Measurements from ENCODE around the gene LRCH1. TPM values are rescaled to one million over a fixed set of nuclear protein-coding genes. Genes with fewer than 3 reads are reported as not detected.
"Not testable (repeated sequence)": the region's sequence is repeated elsewhere in the genome, so short reads cannot be mapped to it uniquely, and the experiment has no call there.

The LRCH1 gene, protein sequence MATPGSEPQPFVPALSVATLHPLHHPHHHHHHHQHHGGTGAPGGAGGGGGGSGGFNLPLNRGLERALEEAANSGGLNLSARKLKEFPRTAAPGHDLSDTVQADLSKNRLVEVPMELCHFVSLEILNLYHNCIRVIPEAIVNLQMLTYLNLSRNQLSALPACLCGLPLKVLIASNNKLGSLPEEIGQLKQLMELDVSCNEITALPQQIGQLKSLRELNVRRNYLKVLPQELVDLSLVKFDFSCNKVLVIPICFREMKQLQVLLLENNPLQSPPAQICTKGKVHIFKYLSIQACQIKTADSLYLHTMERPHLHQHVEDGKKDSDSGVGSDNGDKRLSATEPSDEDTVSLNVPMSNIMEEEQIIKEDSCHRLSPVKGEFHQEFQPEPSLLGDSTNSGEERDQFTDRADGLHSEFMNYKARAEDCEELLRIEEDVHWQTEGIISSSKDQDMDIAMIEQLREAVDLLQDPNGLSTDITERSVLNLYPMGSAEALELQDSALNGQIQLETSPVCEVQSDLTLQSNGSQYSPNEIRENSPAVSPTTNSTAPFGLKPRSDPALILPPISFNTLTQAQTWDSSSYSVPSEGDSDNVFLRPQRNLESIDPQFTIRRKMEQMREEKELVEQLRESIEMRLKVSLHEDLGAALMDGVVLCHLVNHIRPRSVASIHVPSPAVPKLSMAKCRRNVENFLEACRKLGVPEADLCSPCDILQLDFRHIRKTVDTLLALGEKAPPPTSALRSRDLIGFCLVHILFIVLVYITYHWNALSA
- polyA plus RNA-seq (2012; ENCODE audit: insufficient read depth, insufficient read length), result 11.3 TPM

DNA sequence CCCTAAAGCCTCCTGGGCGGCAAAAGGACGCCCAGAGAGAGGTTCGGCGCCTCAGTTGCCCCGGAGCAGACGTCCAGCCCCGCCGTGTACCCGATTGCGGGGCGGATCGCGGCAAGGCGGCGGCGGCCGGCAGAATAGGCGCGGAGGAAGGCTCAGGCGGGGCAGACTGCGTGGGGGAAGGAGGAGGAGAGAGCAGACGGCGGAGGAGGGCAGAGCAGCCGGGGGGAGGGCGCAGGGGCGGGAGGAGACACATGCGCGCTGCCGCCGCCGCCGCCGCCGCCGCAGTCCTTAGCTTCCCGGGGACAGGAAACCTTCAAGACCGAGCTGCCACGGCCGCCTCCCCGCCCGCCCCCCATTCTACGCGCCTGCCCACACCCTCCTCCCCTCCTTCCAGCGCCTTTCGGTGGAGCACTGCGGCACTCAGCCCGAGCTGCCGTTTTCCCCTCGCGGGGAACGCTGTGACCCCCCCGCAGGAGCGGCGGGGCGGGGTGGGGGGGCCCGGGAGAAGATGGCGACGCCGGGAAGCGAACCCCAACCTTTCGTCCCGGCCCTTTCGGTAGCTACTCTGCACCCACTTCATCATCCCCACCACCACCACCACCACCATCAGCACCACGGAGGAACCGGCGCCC is at the start of gene LRCH1:
TSS of gene LRCH1 (plus strand) at position 282 of the 632 bp plus-strand sequence. CDS start at position 509, 227 bp downstream.
- DNase-seq (ENCODE audit: low read depth, low spot score), result peak; percentile 74

DNA sequence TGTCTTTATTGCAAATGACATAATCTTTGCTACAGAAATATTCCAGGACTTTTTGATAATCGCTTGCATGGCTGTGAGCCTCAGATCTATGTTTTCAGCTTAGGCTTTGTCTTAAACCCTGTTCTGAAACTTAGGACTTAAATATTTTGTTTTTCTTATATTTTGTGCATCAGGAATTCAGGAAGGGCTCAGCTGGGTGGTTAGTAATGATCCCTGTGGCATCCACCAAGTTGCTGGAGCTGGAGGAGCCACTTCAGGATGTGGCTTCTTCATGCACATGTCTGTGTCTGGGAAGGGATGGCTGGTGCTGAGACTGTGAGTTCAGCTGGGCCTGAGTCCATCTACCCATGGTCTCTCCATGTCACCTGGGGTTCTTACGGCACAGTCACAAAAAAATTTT is 48.9 kb upstream of the LRCH1 start:
- no peak overlapping the region for H3K4me3 ChIP-seq (ENCODE audit: low read length)
- no peak for DNase-seq (ENCODE audit: low read depth, low spot score)

More for the DNA sequence above, at the start of gene LRCH1:
- peak within 1 kb of the TSS; percentile 82 for H3K4me3 ChIP-seq (ENCODE audit: low read length)

DNA sequence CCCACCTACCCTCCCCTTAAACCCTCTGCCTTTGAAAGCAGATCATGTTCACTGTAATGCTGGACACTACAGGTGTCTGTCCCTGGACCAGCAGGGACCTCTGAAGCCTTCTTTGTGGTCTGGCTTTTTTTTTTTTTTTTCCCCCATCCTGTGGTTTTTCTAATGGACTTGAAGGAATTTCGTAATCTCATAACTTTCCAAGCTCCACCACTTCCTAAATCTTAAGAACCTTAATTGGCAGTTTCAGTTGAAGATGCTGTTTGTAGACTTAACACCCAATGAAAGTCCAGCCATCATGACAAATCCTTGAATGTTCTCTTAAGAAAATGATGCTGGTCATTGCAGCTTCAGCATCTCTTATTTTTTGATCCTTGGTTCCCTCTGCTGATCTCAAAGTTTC is 45.0 kb upstream of the LRCH1 start:
- no peak for DNase-seq (ENCODE audit: low read depth, low spot score)
- H3K4me3 ChIP-seq (ENCODE audit: low read length), result no peak overlapping the region

DNA sequence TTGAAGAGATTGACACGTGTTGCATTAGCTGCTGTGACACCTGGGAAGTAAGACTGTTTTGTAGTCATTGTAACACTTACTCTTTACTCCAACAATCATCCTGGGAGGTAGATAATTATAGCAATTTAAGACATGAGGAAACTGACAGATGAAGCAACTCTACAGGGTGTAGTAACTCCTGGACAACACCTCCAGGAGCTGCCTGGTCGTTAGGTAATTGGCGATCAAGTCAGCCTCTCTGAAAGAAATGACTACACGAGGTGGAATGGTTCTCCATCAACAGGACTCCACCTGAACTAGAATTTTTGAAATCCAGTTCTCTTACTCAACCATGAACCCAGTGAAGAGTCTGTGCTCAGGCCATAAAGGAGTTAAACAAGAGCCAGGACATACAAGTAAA is 43.0 kb upstream of the LRCH1 start:
- H3K4me3 ChIP-seq (ENCODE audit: low read length), result no peak overlapping the region
- DNase-seq (ENCODE audit: low read depth, low spot score), result no peak

DNA sequence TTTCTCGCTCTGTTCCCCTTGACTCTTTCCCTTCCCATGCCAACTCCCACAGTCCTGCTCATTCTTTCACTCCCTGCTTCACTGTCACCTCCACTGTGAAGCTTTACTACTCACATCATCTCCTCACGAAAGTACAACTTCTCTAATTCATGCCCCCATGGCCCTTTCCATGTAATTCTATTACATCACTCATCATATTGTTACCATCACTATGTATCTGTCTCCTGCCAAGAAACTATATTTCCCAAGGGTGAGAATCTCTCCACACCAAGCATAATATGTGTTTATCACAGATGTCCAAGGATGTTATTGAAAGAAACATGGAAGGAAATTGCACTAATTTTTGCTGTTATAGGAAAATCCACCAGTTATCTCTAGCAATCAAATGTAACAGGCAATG is 37.2 kb upstream of the LRCH1 start:
- DNase-seq (ENCODE audit: low read depth, low spot score), result no peak
- no peak overlapping the region for H3K4me3 ChIP-seq (ENCODE audit: low read length)

DNA sequence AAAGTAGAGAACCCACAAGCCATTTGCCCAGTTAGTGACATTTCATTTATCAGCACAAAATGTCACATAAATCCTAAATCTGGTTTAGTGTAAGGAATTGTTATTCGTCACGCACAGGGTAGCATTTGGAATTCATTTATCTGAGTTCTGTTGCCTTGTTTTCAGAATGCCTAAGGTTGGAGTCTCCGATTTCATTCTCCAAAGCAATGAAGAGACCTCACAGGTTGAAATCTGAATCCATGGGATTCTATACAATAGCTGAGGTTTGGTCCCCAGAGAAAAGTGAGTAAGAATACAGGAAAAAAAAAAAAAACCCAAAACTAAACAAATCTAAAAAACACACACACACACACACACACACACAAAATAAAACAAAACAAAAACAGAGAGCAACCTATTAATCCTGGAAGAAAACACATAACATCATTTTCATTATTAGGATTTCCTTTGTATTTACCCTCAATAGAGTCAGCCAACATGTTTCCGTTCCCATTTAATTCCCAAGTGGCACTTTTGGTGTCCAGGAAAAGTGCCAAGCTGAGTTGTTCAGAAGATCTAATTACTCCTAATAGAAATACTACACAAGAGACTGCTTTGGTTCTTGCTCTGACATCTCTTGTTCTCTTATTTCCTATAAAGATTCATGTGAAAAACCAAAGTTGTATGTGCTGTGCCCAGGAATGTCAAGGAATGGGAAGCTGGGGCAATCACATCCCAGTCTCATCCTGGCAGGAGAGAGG is 36.2 kb upstream of the LRCH1 start:
- DNase-seq (ENCODE audit: low read depth, low spot score), result no peak

DNA sequence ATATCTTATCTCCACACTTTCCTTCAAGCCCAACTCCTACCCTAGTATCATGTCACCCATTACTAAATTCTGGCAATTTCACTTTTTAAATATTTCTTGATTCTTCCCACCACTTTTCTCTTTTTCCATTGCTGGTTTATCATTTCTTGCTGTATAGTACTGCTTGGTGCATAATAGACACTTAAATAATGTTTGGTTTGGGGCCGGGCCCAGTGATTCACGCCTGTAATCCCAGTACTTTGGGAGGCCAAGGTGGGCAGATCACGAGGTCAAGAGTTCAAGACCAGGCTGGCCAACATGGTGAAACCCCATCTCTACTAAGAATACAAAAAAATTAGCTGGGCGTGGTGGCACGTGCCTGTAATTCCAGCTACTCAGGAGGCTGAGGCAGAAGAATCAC is 35.2 kb upstream of the LRCH1 start:
- not testable (repeated sequence) for DNase-seq (ENCODE audit: low read depth, low spot score); H3K4me3 ChIP-seq (ENCODE audit: low read length)

More for the DNA sequence above, 36.2 kb upstream of the LRCH1 start:
- no peak overlapping the region for H3K4me3 ChIP-seq (ENCODE audit: low read length)

DNA sequence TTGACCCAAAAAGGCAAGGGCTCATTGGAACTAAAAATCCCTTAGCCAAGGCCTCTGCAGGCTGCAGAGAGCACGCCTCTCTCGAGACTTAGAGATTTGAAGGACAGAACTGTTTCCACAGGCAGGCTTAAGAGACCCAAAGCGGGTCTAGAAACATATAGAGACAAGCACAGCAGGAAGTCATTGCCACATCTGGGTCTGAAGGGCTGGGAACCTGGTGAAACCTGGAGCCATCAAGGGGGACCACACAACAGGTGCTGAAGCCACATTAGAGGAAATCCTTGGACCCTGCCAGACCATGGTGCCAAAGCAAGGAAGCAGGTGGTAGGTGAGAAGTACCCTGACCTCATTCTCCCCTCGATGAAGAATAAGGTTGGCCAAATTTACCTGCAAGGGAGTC is 33.8 kb upstream of the LRCH1 start:
- no peak overlapping the region for H3K4me3 ChIP-seq (ENCODE audit: low read length)
- DNase-seq (ENCODE audit: low read depth, low spot score), result peak; percentile 77

DNA sequence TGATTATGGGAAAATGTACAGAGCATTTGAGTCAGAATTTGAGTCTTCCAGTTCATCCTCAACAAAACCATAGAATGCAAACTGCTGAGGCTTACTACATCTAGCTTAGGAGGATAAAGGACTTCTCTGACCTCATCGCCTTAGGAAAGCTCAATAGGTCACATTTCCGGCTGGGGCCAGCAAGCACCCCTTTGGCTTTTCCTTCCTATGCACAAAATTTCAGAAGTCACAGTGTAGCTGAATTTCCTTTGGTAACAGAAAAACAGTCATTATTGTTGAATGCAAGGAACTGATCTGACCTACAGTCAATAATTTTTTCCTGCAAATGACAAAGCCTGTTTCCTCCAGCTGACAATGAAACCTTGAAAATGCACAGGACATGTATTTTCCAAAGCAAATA is 32.8 kb upstream of the LRCH1 start:
- no peak for DNase-seq (ENCODE audit: low read depth, low spot score)
- no peak overlapping the region for H3K4me3 ChIP-seq (ENCODE audit: low read length)

DNA sequence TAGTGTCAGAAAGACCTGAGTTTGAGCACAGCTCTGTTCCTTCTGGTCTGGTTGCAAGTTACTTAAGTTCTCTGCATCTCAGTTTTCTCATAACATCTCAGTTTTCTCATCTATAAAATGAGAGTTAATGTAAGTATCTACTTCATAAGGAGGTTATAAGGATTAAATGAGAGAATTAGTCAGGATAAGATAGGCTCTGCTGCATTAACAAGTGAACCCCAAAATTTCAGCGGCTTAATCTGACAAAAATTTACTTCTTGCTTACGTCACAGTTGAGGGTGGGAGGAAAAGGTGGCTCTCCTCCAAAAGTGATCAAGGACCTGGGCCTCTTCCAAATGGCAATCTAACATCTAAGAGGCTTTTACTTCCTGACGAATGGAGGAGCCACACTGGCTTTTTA is 31.5 kb upstream of the LRCH1 start:
- DNase-seq (ENCODE audit: low read depth, low spot score), result peak; percentile 56
- H3K4me3 ChIP-seq (ENCODE audit: low read length), result no peak overlapping the region

DNA sequence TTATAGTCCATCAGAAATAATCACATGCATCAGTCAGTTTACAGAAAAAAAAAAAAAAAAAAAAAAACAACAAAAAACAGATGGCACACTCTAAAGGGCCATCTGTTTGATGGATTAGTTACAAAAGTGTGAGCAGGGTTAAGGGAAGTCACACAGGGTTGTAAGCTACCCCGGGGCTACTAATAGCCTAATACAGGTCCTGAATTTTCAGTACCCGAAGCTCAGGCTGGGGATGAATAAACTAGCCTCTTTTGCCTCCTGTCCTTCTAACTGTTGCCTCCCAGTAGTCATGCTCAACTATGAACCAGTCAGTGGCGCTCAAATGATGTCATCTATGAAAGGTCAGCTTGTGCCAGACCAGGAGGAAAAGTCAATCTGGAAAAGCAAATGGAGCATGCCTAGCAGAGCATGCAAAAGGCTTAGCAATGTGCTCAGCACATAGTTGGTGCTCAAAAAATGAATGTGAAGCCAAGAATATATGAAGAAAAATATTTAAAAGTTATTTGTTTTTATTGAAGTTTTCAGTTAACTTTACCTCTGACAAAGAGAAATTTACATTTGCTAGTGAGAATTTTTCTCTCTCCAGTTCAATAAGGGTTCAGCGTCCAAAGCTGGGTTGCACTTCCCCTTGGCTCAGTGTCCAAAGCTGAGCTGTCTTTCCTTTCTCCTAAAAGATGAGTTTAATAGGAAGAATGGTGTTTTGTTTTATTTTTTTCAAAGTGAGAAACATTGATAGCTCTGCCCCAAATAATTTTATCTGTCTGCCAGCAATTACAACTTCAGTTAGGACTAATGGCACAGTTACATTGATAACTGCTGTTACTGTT is 30.8 kb upstream of the LRCH1 start:
- no peak for DNase-seq (ENCODE audit: low read depth, low spot score)

DNA sequence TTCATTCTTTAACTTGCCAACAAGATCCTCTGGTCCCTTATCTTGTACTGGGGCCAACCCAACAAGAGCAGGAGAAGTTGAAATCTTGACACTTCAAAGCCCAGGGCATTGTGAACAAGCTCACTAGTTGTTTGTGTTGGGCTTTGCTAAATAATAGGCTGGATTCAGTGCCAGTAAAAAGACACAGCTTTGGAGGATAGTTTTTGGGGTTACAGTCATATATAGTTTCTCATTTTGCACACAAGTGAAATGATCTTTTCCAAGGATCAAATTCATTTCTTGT is 30.3 kb upstream of the LRCH1 start:
- DNase-seq (ENCODE audit: low read depth, low spot score), result no peak
- H3K4me3 ChIP-seq (ENCODE audit: low read length), result no peak overlapping the region

More for the DNA sequence above, 30.8 kb upstream of the LRCH1 start:
- H3K4me3 ChIP-seq (ENCODE audit: low read length), result no peak overlapping the region

DNA sequence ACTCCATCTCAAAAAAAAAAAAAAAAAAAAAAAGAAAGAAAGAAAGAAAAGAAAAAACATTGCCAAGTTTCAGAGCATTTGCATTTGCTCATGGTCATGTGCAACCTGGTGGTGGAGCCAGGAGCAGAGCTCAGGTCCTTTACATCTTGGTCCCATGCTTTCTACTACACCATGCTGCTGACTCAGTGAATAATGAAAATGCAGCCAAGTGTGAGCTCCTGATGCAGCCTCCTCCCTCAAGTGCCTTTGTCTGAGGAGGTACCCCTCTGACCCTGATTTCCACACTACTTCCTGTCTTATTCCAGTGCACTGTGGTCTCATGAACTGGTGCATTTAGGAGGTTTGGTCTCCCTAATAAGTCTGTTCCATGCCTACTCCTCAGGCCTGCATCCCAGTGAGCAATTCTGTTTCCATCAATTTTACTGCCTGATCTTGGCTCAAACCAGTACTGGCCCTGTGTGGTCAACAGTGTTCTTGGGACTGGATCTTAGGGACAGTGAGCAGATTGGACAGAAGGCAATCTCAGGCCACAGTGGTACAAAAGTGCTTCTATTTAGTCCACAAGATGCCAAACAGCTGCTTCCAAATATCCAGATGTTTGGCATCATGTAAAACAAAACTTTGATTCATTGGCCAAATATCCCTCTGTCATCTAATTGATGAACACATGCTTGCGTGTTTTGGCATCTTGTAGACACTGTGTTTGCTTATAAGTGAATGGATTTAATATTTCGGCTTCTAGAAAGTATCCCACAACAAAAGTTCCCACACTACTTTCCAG is 28.8 kb upstream of the LRCH1 start:
- no peak overlapping the region for H3K4me3 ChIP-seq (ENCODE audit: low read length)
- DNase-seq (ENCODE audit: low read depth, low spot score), result no peak

DNA sequence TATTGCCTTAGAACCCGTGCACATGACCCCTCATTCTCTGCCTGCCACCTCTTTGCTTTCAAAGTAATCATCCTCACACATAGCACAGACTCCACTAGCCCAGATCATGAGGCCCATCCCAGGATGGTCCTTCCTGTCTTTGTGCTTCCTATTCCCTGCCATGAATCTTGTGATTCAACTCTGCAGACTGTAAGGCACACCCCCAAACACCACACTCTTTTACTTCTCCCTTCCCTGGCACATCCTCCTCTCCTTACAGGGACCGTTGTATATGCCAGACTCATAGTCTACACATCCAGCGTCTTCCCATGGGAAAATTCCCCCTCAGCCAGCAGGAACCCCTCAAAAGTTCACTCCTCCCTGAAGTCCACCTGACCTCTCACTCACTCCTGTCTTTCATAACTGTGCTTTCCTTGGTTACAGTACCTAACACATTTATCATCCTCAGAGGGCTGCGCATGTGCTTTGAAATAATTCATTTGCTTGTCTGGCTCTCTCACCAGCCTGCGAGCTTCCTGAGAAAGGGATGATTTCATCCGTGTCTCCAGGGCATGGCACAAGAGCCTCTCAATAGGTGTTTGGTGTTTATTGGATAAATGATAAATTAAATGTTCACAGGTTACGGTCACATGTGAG is 26.8 kb upstream of the LRCH1 start:
- no peak for DNase-seq (ENCODE audit: low read depth, low spot score)
- no peak overlapping the region for H3K4me3 ChIP-seq (ENCODE audit: low read length)

DNA sequence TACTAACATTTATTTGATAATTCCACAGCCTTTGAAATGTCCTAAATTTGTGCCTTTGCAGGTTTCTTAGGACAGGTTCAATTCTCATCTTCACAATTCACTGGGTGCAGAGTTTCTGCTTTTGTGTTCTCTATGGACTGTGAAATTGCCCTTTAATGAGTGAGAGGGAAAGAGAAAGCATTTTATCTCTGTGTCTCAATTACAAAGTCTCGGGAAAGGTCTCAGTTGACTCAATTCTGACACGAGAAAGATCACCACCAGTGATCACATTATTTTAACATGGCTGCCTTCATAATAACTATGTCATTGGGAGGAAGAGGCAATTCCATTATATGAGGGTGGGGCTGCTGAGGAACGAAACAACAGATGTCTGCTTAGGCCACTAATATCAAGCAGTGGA is 26.2 kb upstream of the LRCH1 start:
- no peak for DNase-seq (ENCODE audit: low read depth, low spot score)
- no peak overlapping the region for H3K4me3 ChIP-seq (ENCODE audit: low read length)

DNA sequence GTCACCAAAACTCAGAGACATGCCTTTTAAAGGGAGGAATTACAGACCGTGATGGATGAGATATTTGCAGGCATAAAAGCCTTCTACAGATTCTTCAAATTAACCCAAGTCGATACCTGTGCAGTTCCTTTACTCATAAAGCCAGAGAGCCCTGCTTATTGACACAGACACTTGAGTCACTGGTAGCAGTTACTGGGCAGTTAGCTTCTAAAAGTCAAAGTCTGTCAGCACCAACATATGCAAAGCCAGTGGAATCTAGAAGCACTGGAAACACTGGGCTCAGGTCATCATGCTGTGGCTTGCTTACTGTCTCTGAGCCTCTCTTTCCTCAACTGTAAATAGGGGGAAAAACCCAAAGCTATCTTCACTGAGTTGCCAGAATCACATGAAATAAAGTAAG is 25.7 kb upstream of the LRCH1 start:
- DNase-seq (ENCODE audit: low read depth, low spot score), result no peak
- no peak overlapping the region for H3K4me3 ChIP-seq (ENCODE audit: low read length)

DNA sequence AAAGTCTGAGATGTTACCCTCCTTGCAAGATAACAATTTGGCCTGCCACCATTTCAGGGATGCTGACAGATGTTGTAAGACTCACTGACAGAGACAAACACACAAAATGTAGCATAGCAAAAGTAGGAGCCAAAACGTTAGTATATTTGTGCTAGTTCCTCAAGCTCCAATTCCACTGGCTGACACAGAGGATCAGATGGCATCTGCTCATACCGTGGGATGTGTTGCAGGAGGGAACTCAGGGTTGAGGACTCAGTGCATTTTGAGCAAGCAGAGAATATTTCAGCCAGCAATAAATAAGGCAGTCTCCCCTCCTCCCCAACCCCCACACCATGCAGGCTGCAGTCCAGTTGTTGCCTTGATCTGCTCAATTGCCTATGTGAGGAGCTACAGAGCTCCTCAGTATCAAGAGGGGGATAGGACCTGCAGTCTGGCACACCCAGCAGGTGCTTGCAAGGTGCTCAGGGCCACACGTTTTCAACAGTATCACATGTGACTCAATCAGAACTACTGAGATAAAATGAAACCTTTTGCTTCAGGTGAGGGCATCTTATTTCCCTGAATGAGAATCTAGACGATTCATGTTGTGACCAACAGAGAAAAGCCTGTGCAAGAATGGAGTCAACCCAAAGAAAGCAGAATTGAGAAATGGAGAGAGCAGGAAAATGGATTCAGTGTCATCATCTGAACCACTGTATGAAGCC is 23.6 kb upstream of the LRCH1 start:
- no peak overlapping the region for H3K4me3 ChIP-seq (ENCODE audit: low read length)
- DNase-seq (ENCODE audit: low read depth, low spot score), result no peak

Measured in Jurkat, Clone E6-1 (cell line).